Tibial artery (tissue), 4 donors: ENCODE data around the gene SHH.

Source experiments
- DNase-seq, 2 donors: peaks; one replicate each; pipeline ENCODE4 v3.0.0-alpha.2; 2019
- H3K27ac ChIP-seq, 2 donors: fragments of 200-600 bp; sonication (generic) in 1 of 2; 1 replicate in 1 of 2; 2 replicates in 1 of 2; pipeline ENCODE4 v1.5.1; 2018 to 2019; ENCODE audit warnings: mild to moderate bottlenecking in 1 of 2
- H3K27me3 ChIP-seq, 2 donors: fragments of 200-600 bp; sonication (generic) in 1 of 2; one replicate each; pipeline versions ENCODE4 v1.5.1 to v1.6.0; 2016 to 2019
- H3K36me3 ChIP-seq, 3 donors: fragments of 200-600 bp; sonication (generic) in 2 of 3; one replicate each; pipeline ENCODE4 v1.5.1; 2016 to 2019; ENCODE audit warnings: mild to moderate bottlenecking in 2 of 3
- H3K4me1 ChIP-seq, 4 donors: fragments of 200-600 bp; sonication (generic) in 2 of 4; 1 replicate in 3 of 4; 2 replicates in 1 of 4; pipeline ENCODE4 v1.5.1; 2016 to 2019
- H3K4me3 ChIP-seq, 2 donors: fragments of 200-600 bp; sonication (generic) in 1 of 2; 1 replicate in 1 of 2; 2 replicates in 1 of 2; pipeline ENCODE4 v1.5.1; 2018 to 2019; ENCODE audit warnings: mild to moderate bottlenecking in 2 of 2
- H3K9me3 ChIP-seq, 3 donors: fragments of 200-600 bp; sonication (generic) in 1 of 3; one replicate each; pipeline ENCODE4 v1.5.1; 2016 to 2019
- CTCF ChIP-seq, 2 experiments: fragments of 200-600 bp in 1 of 2; fragments of 450-650 bp in 1 of 2; IDR thresholded peaks; one replicate each; pipeline ENCODE4 v1.5.1; 2017 to 2019; ENCODE audit warnings: antibody characterized with exemption in 2 of 2, mild to moderate bottlenecking in 1 of 2, moderate library complexity in 1 of 2
- intact Hi-C: fragments of 100-400 bp; cut with DNase I; formaldehyde crosslinking; loops from one replicate; pipeline ENCODE4 v1.15.0; 2023; ENCODE audit warnings: low total_unique reads

Gene SHH

GRCh38 chr7:155835446-155836215 is 23.4 kb upstream of the SHH start:
- Histone ChIP-seq H3K9me3 (no peaks in the 10 kb centered on the region), H3K36me3 (no peaks in the 10 kb centered on the region), H3K4me1 (no peaks in the 10 kb centered on the region), H3K4me3 (no peak overlapping the region), H3K27me3 (peaks cover 0 to 24% of the 10 kb centered on the region in 2 donors), H3K27ac (no peak overlapping the region)
- no peak for TF ChIP-seq CTCF (IDR thresholded peaks at IDR 0.05)
- peak in 1 of 2 donors; percentile 60 for DNase-seq
- intact Hi-C loops = no loop called here

- no peak for TF ChIP-seq CTCF (IDR thresholded peaks at IDR 0.05)
- peak in 1 of 2 donors; percentile 38 for DNase-seq
- peaks cover 0 to 30% of the 10 kb centered on the region in 2 donors for H3K27me3 ChIP-seq
Observed at GRCh38 chr7:155834486-155835048, 22.3 kb upstream of the SHH start.

GRCh38 chr7:155833651-155834050 is 21.4 kb upstream of the SHH start:
- intact Hi-C loops = no loop called here
- TF ChIP-seq CTCF (IDR thresholded peaks at IDR 0.05) = no peak
- peak in 1 of 2 donors; percentile 45 for DNase-seq

More at GRCh38 chr7:155834486-155835048, 22.3 kb upstream of the SHH start:
- Histone ChIP-seq H3K36me3 (no peaks in the 10 kb centered on the region), H3K27ac (no peak overlapping the region), H3K9me3 (no peaks in the 10 kb centered on the region), H3K4me1 (no peaks in the 10 kb centered on the region), H3K4me3 (no peak overlapping the region)
- intact Hi-C loops = no loop called here

GRCh38 chr7:155832581-155832981 is 20.3 kb upstream of the SHH start:
- peak in 1 of 2 donors; percentile 57 for DNase-seq
- Histone ChIP-seq H3K27ac (no peak overlapping the region), H3K4me1 (no peaks in the 10 kb centered on the region), H3K36me3 (no peaks in the 10 kb centered on the region), H3K9me3 (no peaks in the 10 kb centered on the region), H3K4me3 (no peak overlapping the region), H3K27me3 (peaks cover 0 to 34% of the 10 kb centered on the region in 2 donors)
- no peak for TF ChIP-seq CTCF (IDR thresholded peaks at IDR 0.05)
- intact Hi-C loops = no loop called here

More at GRCh38 chr7:155833651-155834050, 21.4 kb upstream of the SHH start:
- Histone ChIP-seq H3K36me3 (no peaks in the 10 kb centered on the region), H3K27me3 (peaks cover 0 to 34% of the 10 kb centered on the region in 2 donors), H3K9me3 (no peaks in the 10 kb centered on the region), H3K27ac (no peak overlapping the region), H3K4me3 (no peak overlapping the region), H3K4me1 (no peaks in the 10 kb centered on the region)

- TF ChIP-seq CTCF (IDR thresholded peaks at IDR 0.05) = no peak
- Histone ChIP-seq H3K9me3 (no peaks in the 10 kb centered on the region), H3K27ac (no peak overlapping the region), H3K36me3 (no peaks in the 10 kb centered on the region), H3K27me3 (peaks cover 0 to 34% of the 10 kb centered on the region in 2 donors), H3K4me3 (no peak overlapping the region), H3K4me1 (no peaks in the 10 kb centered on the region)
- intact Hi-C loops = no loop called here
- DNase-seq = peak in 1 of 2 donors; percentile 28
Observed at GRCh38 chr7:155831807-155832524, 19.7 kb upstream of the SHH start.
